K562 (cell line): ENCODE measurements around the gene WDR88. TPM values are rescaled to one million over a fixed set of nuclear protein-coding genes. Genes with fewer than 3 reads are reported as not detected.

Experiments used
- ARID2 ChIP-seq: fragments of 450-650 bp; IDR thresholded peaks from 2 replicates; pipeline ENCODE4 v1.6.1; 2017; ENCODE audit warnings: antibody characterized with exemption, mild to moderate bottlenecking
- BRCA1 ChIP-seq, 2 experiments: fragments of 450-650 bp in 1 of 2; sonication (generic) in 1 of 2; formaldehyde crosslinking in 1 of 2; IDR thresholded peaks; 2 replicates each; pipeline versions ENCODE4 v1.5.0 to v1.6.1; 2017 to 2020; ENCODE audit warnings: mild to moderate bottlenecking in 1 of 2, missing genetic modification reagents in 1 of 2
- CREM ChIP-seq: IDR thresholded peaks from 2 replicates; pipeline ENCODE4 v1.6.1; 2014; ENCODE audit warnings: antibody characterized with exemption, low read depth
- CXXC5 ChIP-seq: fragments of 250-450 bp; sonication (Bioruptor Pico); IDR thresholded peaks from 2 replicates; pipeline ENCODE4 v1.8.0; 2022; ENCODE audit warnings: inconsistent platforms, mild to moderate bottlenecking, moderate library complexity
- DPF2 ChIP-seq: fragments of 450-650 bp; IDR thresholded peaks from 2 replicates; pipeline ENCODE4 v1.6.1; 2016
- GATAD2A ChIP-seq: fragments of 450-650 bp; IDR thresholded peaks from 2 replicates; pipeline ENCODE4 v1.6.1; 2017
- JUND ChIP-seq, 2 experiments: IDR thresholded peaks; 2 replicates in 1 of 2; 3 replicates in 1 of 2; pipeline ENCODE4 v1.6.1; 2011; ENCODE audit warnings: borderline replicate concordance in 2 of 2, low read depth in 2 of 2, low read length in 2 of 2, improper control_type of control experiment in 1 of 2, missing biosample characterization in 1 of 2, missing genetic modification characterization in 1 of 2, missing genetic modification reagents in 1 of 2
- MAZ ChIP-seq, 2 experiments: fragments of 450-650 bp in 1 of 2; sonication (generic) in 1 of 2; formaldehyde crosslinking; IDR thresholded peaks in 1 of 2; conservative IDR thresholded peaks in 1 of 2; 2 replicates each; pipeline versions ENCODE4 v1.4.0 to v1.5.0; 2020; ENCODE audit warnings: mild to moderate bottlenecking in 1 of 2, missing genetic modification reagents in 1 of 2
- MBD2 ChIP-seq: sonication (generic); IDR thresholded peaks from 2 replicates; pipeline ENCODE4 v1.6.1; 2016; ENCODE audit warnings: low read depth, borderline replicate concordance
- POU5F1 ChIP-seq: fragments of 150-350 bp; IDR thresholded peaks from 2 replicates; pipeline ENCODE4 v1.6.1; 2014; ENCODE audit warnings: borderline replicate concordance, low read length, low read depth, mild to moderate bottlenecking; ENCODE audit not compliant: partially characterized antibody
- RAD21 ChIP-seq, 2 experiments: fragments of 250-450 bp in 1 of 2; fragments of 450-650 bp in 1 of 2; sonication (Bioruptor Pico) in 1 of 2; formaldehyde crosslinking in 1 of 2; IDR thresholded peaks in 1 of 2; conservative IDR thresholded peaks in 1 of 2; 2 replicates each; pipeline versions ENCODE4 v1.4.0 to v1.8.0; 2020 to 2022; ENCODE audit warnings: mild to moderate bottlenecking in 2 of 2, moderate library complexity in 1 of 2
- RB1 ChIP-seq: fragments of 450-650 bp; IDR thresholded peaks from 2 replicates; pipeline ENCODE4 v1.6.1; 2017; ENCODE audit warnings: low read depth, mild to moderate bottlenecking
- RCOR1 ChIP-seq, 2 experiments: IDR thresholded peaks; 2 replicates each; pipeline ENCODE4 v1.6.1; 2012; ENCODE audit warnings: low read depth in 2 of 2, low read length in 2 of 2, borderline replicate concordance in 1 of 2, improper control_type of control experiment in 1 of 2
- SPI1 ChIP-seq: IDR thresholded peaks from 2 replicates; pipeline ENCODE4 v1.6.1; 2011; ENCODE audit warnings: low read depth, low read length, control low read depth, borderline replicate concordance
- TAF9B ChIP-seq: fragments of 450-650 bp; IDR thresholded peaks from 2 replicates; pipeline ENCODE4 v1.6.1; 2018; ENCODE audit warnings: mild to moderate bottlenecking; ENCODE audit not compliant: partially characterized antibody
- YY1 ChIP-seq, 3 experiments: IDR thresholded peaks; 2 replicates each; pipeline ENCODE4 v1.6.1; 2011; ENCODE audit warnings: low read length in 2 of 3, mild to moderate bottlenecking in 2 of 3, moderate library complexity in 2 of 3, borderline replicate concordance in 1 of 3, control low read depth in 1 of 3, low read depth in 1 of 3; ENCODE audit not compliant: insufficient read depth in 3 of 3, insufficient replicate concordance in 2 of 3, control insufficient read depth in 1 of 3, insufficient read length in 1 of 3; ENCODE audit errors: extremely low read depth in 1 of 3
- ZC3H4 ChIP-seq: sonication (generic); formaldehyde crosslinking; IDR thresholded peaks from 2 replicates; pipeline ENCODE4 v1.9.0; 2021; ENCODE audit warnings: missing genetic modification reagents, borderline replicate concordance
- polyA plus RNA-seq, 8 experiments: library from polyadenylated mRNA; depleted of rRNA in 4 of 8; stranded (reverse) in 5 of 8; unstranded in 3 of 8; fragments of >200 nt; fragmentation: Nextera tagmentation in 2 of 8; fragmentation: Illumina TruSeq in 1 of 8; extraction: Ambion mirVana in 2 of 8; extraction: Trizol in 1 of 8; gene quantifications; 2 replicates each; pipeline versions ENCODE4 v1.2.1 to v1.2.3, GENCODE V29; 2011 to 2014; ENCODE audit warnings: inconsistent platforms in 1 of 8, missing spikeins in 1 of 8
- total RNA-seq, 7 experiments: library from RNA; depleted of rRNA in 6 of 7; stranded (reverse); fragments of >200 nt in 6 of 7; fragmentation: Illumina TruSeq in 2 of 7; extraction: Trizol in 2 of 7; gene quantifications; 2 replicates each; pipeline versions ENCODE4 v1.2.1 to v1.2.3, GENCODE V29; 2011 to 2021; ENCODE audit warnings: low replicate concordance in 1 of 7
- TF ChIP-seq, protein P1 (sequence below), 2 experiments: fragments of 450-650 bp; formaldehyde crosslinking in 1 of 2; IDR thresholded peaks; 2 replicates each; pipeline versions ENCODE4 v1.4.0 to v1.6.1; 2014 to 2020; ENCODE audit warnings: mild to moderate bottlenecking in 2 of 2, borderline replicate concordance in 1 of 2, low read depth in 1 of 2

Gene WDR88
- total and polyA plus RNA-seq, 9 of the 15 experiments (the other 6 are each of a cell fraction or from before 2014, with no cell fraction given): 0.03 to 0.04 TPM; not detected in 7

DNA sequence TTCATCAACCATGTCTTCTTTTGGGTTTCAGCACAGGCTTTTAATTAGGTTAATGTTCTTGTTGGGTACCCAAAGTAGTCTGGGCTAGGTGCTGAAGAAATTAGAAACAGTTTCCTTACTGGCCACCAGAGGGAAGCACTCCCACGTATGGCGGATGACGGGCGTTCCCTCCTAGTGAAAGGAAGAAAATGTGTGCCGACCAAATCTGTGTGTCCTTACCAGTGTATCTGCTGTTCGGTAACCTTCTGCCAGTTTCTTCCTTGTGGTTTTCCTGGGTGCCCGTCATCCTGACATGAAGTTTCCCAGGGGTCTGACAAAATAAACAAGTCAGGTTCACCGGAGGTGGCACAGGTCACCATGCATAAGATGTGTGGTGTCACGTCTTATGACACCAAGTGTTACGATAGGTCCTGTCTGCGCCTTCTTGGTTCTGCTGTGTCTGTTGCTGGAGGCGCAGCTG lies 6.0 kb upstream of the WDR88 start (continued):
- TF ChIP-seq ARID2: peak; percentile 57; the same call in 1 of the 2 replicates
- TF ChIP-seq BRCA1 (IDR thresholded peaks at IDR 0.05): no peak
- no peak for TF ChIP-seq BRCA1 (CRISPR knock-in tag; IDR thresholded peaks at IDR 0.05)
- TF ChIP-seq RAD21 (CRISPR knock-in tag; conservative IDR thresholded peaks at IDR 0.05 in 1 of 2, IDR thresholded peaks at IDR 0.05 in 1 of 2): peak; percentile 52 to 75
- peak; percentile 35 for TF ChIP-seq CXXC5
- TF ChIP-seq RCOR1 (IDR thresholded peaks at IDR 0.05; ENCODE audit: borderline replicate concordance in 1 of 2, low read depth in 2 of 2, low read length in 2 of 2): peak in 1 of 2 experiments; percentile 31; a peak in 1 of 4 replicates
- peak; percentile 18 for TF ChIP-seq POU5F1
- peak; percentile 46; the same call in 1 of the 2 replicates for TF ChIP-seq RB1
- TF ChIP-seq, protein P1, sequence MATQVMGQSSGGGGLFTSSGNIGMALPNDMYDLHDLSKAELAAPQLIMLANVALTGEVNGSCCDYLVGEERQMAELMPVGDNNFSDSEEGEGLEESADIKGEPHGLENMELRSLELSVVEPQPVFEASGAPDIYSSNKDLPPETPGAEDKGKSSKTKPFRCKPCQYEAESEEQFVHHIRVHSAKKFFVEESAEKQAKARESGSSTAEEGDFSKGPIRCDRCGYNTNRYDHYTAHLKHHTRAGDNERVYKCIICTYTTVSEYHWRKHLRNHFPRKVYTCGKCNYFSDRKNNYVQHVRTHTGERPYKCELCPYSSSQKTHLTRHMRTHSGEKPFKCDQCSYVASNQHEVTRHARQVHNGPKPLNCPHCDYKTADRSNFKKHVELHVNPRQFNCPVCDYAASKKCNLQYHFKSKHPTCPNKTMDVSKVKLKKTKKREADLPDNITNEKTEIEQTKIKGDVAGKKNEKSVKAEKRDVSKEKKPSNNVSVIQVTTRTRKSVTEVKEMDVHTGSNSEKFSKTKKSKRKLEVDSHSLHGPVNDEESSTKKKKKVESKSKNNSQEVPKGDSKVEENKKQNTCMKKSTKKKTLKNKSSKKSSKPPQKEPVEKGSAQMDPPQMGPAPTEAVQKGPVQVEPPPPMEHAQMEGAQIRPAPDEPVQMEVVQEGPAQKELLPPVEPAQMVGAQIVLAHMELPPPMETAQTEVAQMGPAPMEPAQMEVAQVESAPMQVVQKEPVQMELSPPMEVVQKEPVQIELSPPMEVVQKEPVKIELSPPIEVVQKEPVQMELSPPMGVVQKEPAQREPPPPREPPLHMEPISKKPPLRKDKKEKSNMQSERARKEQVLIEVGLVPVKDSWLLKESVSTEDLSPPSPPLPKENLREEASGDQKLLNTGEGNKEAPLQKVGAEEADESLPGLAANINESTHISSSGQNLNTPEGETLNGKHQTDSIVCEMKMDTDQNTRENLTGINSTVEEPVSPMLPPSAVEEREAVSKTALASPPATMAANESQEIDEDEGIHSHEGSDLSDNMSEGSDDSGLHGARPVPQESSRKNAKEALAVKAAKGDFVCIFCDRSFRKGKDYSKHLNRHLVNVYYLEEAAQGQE (IDR thresholded peaks at IDR 0.05; ENCODE audit: borderline replicate concordance): peak; percentile 61
- TF ChIP-seq, protein P1 (CRISPR knock-in tag; IDR thresholded peaks at IDR 0.05; ENCODE audit: low read depth): no peak
- TF ChIP-seq CREM: 0 out of 2 replicates have a peak, but pooled peaks have one; percentile 11
- TF ChIP-seq MBD2: no peak
- TF ChIP-seq ZC3H4 (CRISPR knock-in tag): no peak
- no peak for TF ChIP-seq GATAD2A
- TF ChIP-seq SPI1: no peak
- no peak for TF ChIP-seq DPF2
- TF ChIP-seq MAZ (CRISPR knock-in tag; conservative IDR thresholded peaks at IDR 0.05 in 1 of 2, IDR thresholded peaks at IDR 0.05 in 1 of 2): peak in 1 of 2 experiments; percentile 24; a peak in 1 of 4 replicates
- peak in 1 of 3 experiments; percentile 43 for TF ChIP-seq YY1 (IDR thresholded peaks at IDR 0.05; ENCODE audit: borderline replicate concordance in 1 of 3, control insufficient read depth in 1 of 3, extremely low read depth in 1 of 3, insufficient read depth in 3 of 3, insufficient read length in 1 of 3, insufficient replicate concordance in 2 of 3, low read depth in 1 of 3, low read length in 2 of 3)
- no peak for TF ChIP-seq TAF9B
- peak; percentile 38; the same call in 1 of the 2 replicates for TF ChIP-seq JUND (IDR thresholded peaks at IDR 0.05; ENCODE audit: borderline replicate concordance, low read depth, low read length)
- TF ChIP-seq JUND (tag; IDR thresholded peaks at IDR 0.05; ENCODE audit: borderline replicate concordance, low read depth, low read length): 0 out of 3 replicates have a peak, but pooled peaks have one; percentile 19
- TF ChIP-seq, all 486 proteins: peak for 15
